Memory B cell (primary cell): ENCODE results near the gene CRKL.
A peak's percentile ranks its signal among the peaks of the same experiment; 100 is the strongest.

Experiments used
- ATAC-seq: fragments of 150-1000 bp; cut with Tn5 transposase; 2 replicates; pipeline ENCODE4 v1.10.0; 2021; ENCODE audit warnings: low read depth, mild to moderate bottlenecking, moderate library complexity
- DNase-seq, 2 donors: peaks; one replicate each; pipeline ENCODE4 v3.0.0; 2022; ENCODE audit warnings: low spot score in 2 of 2
- H3K27ac Mint-ChIP-seq: one replicate; pipeline ENCODE4 v1.8.0; 2022; ENCODE audit warnings: mild to moderate bottlenecking, moderate library complexity, mixed read lengths
- H3K27me3 Mint-ChIP-seq: one replicate; pipeline ENCODE4 v1.8.0; 2022; ENCODE audit warnings: mixed read lengths
- H3K36me3 Mint-ChIP-seq: one replicate; pipeline ENCODE4 v1.8.0; 2022; ENCODE audit warnings: mild to moderate bottlenecking, mixed read lengths
- H3K4me1 Mint-ChIP-seq: one replicate; pipeline ENCODE4 v1.8.0; 2022; ENCODE audit warnings: mixed read lengths
- H3K4me3 Mint-ChIP-seq: one replicate; pipeline ENCODE4 v1.8.0; 2022; ENCODE audit warnings: mild to moderate bottlenecking, moderate library complexity, mixed read lengths
- H3K9me3 Mint-ChIP-seq: one replicate; pipeline ENCODE4 v1.8.0; 2022; ENCODE audit warnings: mixed read lengths

The CRKL gene

DNA sequence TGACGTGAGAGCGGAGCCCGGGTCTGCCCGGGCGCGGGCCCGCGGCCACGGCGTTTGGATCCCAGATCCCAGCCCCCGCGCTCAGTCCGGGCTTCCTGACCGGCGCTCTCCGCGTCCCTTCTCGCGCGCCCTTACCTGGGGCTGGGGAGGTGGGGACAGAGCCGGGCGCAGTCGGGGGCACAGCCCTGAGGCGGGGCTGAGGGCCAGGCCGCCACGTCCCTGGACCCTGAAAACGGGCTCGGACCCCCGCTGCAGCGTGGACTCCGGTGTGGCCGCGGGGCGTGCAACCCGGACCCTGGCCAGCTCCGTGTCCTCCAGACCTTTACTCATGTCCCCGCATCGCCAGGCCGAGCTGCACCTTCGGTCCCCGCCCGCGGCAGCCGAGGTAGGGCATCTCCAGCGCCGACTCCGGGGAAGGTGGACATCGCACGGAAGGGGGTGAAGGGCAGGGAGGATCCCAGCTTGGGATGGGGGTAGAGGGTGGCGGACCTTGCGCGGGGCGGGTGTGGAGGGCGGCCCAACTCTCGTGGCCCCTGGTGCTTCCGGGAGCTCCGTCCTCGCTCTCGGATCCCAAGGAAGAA lies 40.0 kb downstream of the CRKL start:
- peak overlapping the region; percentile 81 for H3K4me3 Mint-ChIP-seq
- no peak overlapping the region for H3K27ac Mint-ChIP-seq
- DNase-seq (no peak), ATAC-seq (peak; percentile 15)
- no peaks in the 10 kb centered on the region for H3K9me3 Mint-ChIP-seq
- peaks cover 7% of the 10 kb centered on the region for H3K27me3 Mint-ChIP-seq
- H3K4me1 Mint-ChIP-seq: peaks cover 13% of the 10 kb centered on the region
- H3K36me3 Mint-ChIP-seq: peaks cover 4% of the 10 kb centered on the region

GRCh38 chr22:20957683-20958431 lies 40.6 kb downstream of the CRKL start:
- no peaks in the 10 kb centered on the region for H3K9me3 Mint-ChIP-seq
- ATAC-seq (peak; percentile 53), DNase-seq (no peak)
- H3K4me3 Mint-ChIP-seq: peak overlapping the region; percentile 81
- no peak overlapping the region for H3K27ac Mint-ChIP-seq
- H3K4me1 Mint-ChIP-seq: peaks cover 13% of the 10 kb centered on the region
- peaks cover 7% of the 10 kb centered on the region for H3K27me3 Mint-ChIP-seq
- no peaks in the 10 kb centered on the region for H3K36me3 Mint-ChIP-seq

DNA sequence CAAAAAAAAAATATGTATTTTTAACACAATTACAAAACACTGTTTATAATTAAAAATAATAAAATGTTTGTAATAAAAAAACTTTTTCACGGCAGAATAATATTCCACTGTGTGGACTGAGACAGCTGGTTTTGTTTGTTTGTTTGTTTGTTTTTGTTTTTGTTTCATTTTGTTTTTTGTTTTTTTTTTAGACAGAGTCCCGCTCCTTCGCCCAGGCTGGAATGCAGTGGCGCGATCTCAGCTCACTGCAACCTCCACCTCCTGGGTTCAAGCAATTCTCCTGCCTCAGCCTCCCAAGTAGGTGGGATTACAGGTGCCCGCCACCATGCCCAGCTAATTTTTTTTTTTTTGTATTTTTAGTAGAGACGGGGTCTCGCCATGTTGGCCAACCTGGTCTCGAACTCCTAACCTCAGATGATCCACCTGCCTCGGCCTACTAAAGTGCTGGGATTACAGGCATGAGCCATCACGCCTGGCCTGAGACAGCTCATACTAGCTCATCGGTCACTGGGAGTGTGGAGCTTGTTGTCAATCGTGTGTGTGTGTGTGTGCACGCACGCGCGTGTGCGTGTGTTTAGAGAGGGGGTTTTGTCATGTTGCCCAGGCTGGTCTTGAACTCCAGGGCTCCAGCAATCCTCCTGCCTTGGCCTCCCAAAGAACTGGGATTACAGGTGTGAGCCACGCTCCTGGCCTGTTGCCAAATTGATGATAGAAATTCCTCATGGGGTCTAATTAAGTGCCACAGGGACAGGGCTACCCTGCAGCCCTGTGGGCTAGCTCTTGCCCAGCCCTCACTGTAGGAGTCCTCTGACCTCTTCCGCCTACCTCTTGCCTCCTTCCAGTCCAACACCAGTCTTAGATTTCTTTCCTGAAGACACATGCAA lies 42.6 kb downstream of the CRKL start:
- DNase-seq (no peak), ATAC-seq (no peak)
- Mint-ChIP-seq H3K36me3 (no peaks in the 10 kb centered on the region), H3K27ac (no peak overlapping the region), H3K27me3 (peaks cover 7% of the 10 kb centered on the region), H3K4me1 (peaks cover 22% of the 10 kb centered on the region), H3K9me3 (no peaks in the 10 kb centered on the region), H3K4me3 (no peak overlapping the region)

DNA sequence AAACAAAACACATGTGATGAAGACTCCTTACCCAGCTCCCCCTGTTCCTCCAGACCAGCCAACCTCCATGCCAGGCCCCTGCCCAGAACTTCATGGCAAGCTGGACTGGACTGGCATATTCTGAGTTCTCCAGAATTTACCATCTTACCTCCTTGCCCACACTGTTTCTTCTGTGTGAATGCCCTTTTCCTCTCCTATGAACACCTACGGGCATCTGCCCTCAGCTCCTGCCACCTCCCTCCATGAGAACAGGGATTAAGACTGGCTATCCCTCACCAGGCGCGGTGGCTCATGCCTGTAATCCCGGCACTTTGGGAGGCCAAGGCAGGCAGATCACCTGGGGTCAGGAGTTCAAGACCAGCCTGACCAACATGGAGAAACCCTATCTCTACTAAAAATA lies 43.4 kb downstream of the CRKL start:
- peaks cover 7% of the 10 kb centered on the region for H3K27me3 Mint-ChIP-seq
- H3K4me3 Mint-ChIP-seq: no peak overlapping the region
- no peaks in the 10 kb centered on the region for H3K36me3 Mint-ChIP-seq
- no peaks in the 10 kb centered on the region for H3K9me3 Mint-ChIP-seq
- H3K4me1 Mint-ChIP-seq: peaks cover 25% of the 10 kb centered on the region
- no peak overlapping the region for H3K27ac Mint-ChIP-seq
- no peak for DNase-seq
- no peak for ATAC-seq

GRCh38 chr22:20962491-20962945 lies 45.3 kb downstream of the CRKL start:
- H3K27ac Mint-ChIP-seq: no peak overlapping the region
- H3K9me3 Mint-ChIP-seq: no peaks in the 10 kb centered on the region
- peaks cover 7% of the 10 kb centered on the region for H3K27me3 Mint-ChIP-seq
- DNase-seq (no peak), ATAC-seq (no peak)
- H3K4me3 Mint-ChIP-seq: no peak overlapping the region
- H3K36me3 Mint-ChIP-seq: no peaks in the 10 kb centered on the region
- peaks cover 27% of the 10 kb centered on the region for H3K4me1 Mint-ChIP-seq

GRCh38 chr22:20963201-20964052 lies 46.2 kb downstream of the CRKL start:
- Mint-ChIP-seq H3K4me3 (peak overlapping the region; percentile 43), H3K27ac (no peak overlapping the region), H3K9me3 (no peaks in the 10 kb centered on the region), H3K4me1 (peaks cover 28% of the 10 kb centered on the region), H3K36me3 (no peaks in the 10 kb centered on the region), H3K27me3 (peaks cover 3% of the 10 kb centered on the region)
- ATAC-seq (no peak), DNase-seq (no peak)

DNA sequence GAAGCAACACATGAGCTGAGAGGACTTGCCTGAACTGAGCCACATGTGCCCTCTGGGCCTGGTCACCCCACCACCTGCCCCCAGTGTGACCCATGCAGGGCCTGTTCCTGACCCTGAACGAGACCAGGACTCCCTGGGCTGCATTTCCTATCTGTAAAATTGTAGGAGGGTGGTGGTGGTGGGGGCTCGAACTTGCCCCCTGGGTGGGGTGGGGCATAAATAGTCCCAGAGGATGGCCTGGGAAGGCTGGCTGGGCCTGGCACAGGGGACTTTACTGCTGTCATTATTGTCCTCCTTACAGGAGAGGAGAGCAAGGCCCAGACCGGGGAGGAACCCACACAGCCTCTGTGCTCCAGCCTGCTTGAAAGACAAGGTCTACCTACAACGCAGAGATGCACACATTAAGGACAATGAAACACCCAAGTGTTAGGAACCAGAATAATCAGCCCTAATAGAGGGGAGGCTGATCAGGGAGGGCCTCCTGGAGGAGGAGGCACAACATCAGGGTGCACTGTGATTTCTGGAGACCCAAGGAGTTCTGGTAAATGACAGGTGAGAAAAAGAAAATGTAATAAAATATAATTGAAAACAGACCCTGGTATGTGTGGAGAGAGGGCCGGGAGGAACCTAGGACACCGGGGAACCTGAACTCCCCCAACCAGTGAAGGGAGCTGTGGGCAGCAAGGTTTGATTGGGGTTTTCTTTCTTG lies 47.0 kb downstream of the CRKL start:
- Mint-ChIP-seq H3K4me3 (peak overlapping the region; percentile 86), H3K27ac (no peak overlapping the region), H3K27me3 (peaks cover 3% of the 10 kb centered on the region)

GRCh38 chr22:20964799-20965103 lies 47.5 kb downstream of the CRKL start:
- DNase-seq: no peak
- H3K4me1 Mint-ChIP-seq: peaks cover 34% of the 10 kb centered on the region
- H3K4me3 Mint-ChIP-seq: peak overlapping the region; percentile 86
- peaks cover 3% of the 10 kb centered on the region for H3K27me3 Mint-ChIP-seq
- H3K27ac Mint-ChIP-seq: no peak overlapping the region
- no peak for ATAC-seq
- H3K9me3 Mint-ChIP-seq: no peaks in the 10 kb centered on the region
- no peaks in the 10 kb centered on the region for H3K36me3 Mint-ChIP-seq

More for the DNA sequence above, 47.0 kb downstream of the CRKL start:
- Mint-ChIP-seq H3K36me3 (no peaks in the 10 kb centered on the region), H3K9me3 (no peaks in the 10 kb centered on the region), H3K4me1 (peaks cover 34% of the 10 kb centered on the region)
- DNase-seq (no peak), ATAC-seq (no peak)

DNA sequence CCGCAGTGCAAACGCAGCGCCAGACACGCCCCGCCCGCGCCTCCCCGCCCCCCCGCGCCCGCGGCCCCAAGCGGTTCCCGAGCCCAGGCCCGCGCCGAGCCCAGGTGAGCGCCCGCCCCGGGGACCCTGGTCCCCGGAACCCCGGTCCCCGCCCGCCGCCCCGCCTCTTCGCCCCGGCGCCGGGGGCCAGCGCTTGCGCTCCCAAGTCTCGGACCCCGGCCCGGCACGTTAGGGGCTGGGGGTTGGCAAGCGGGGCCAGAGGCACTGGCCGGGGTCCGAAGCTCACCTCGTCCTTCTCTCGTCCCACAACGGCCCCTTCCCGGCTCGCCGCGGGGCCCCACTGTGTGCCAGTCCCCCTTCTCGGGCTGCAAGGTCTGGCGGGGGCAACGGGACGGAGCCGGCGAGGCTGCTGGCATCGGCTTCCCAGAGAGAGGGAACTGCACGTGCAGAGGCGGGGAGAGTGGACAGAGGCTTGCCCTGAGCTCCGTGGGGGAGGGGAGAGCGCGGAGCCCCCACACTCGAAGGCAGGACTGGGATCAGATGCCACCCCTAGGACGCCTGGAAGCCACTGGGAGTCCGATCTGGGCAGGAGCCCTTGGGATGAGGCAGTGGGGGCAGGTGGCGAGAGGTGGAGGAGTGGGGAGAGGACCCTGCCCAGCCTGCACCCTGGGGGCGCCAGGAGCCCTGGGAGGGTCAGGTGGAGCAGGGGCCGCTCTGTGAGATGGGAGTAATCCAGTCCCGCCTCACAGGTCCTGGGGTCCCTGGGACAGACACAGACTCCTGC lies 48.1 kb downstream of the CRKL start:
- peak overlapping the region; percentile 65 for H3K27ac Mint-ChIP-seq
- peak overlapping the region; percentile 70 for H3K4me3 Mint-ChIP-seq
- peaks cover 34% of the 10 kb centered on the region for H3K4me1 Mint-ChIP-seq

DNA sequence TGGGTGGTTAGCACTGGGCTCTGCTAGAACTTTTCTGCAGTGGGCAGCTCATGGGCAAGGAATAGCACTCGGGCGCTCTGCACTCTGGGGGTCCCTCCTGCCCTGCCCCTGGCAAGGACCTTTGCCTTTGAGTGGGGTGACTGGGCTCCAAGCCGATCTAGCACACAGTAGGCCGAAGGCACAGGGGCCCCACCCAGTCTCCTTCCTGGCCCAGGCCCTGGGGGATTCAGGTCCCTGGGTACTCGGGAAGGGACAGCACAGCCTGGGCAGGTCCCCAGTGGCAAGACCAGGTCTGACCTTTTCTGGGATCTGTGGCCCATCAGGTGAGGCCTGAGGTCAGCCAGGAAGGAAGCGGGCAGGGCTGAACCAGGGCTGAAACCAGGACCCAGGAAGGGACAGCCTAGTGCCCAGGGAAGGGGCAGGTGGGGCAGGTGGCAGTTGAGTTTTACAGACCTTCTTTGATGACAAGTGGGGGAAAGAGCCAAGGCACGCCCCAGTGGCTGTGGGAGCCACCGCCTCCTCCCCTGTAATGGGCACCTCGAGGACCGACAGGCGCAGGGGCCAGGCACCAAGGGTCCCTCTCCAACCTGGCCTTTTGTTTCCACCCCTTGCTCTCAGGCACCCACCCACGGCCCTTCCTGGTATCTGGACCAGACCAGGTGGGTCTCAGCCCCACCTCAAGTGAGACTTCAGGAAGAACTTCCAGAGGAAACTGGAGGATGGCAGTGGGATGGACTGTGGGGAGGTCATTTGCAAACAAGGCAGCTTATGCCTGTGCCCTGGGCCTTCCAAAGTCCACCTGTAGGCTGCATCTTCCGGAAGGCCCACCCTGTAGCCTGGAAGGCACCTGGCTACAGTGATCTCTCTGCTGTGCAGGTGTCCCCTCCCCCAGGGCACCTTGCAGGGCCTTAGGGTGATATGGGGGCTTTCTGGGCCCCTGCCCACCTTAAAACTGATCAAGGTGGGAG lies 49.0 kb downstream of the CRKL start:
- DNase-seq: no peak
- Mint-ChIP-seq H3K9me3 (no peaks in the 10 kb centered on the region), H3K4me3 (peak overlapping the region; percentile 70), H3K27ac (no peak overlapping the region), H3K27me3 (no peaks in the 10 kb centered on the region), H3K4me1 (peaks cover 34% of the 10 kb centered on the region), H3K36me3 (no peaks in the 10 kb centered on the region)
- ATAC-seq: no peak

More for the DNA sequence above, 48.1 kb downstream of the CRKL start:
- Mint-ChIP-seq H3K36me3 (no peaks in the 10 kb centered on the region), H3K9me3 (no peaks in the 10 kb centered on the region), H3K27me3 (peaks cover 3% of the 10 kb centered on the region)
- DNase-seq: no peak
- peak; percentile 36 for ATAC-seq

GRCh38 chr22:20966883-20967696 lies 49.9 kb downstream of the CRKL start, which contains the start of gene AIFM3:
TSS of gene AIFM3 (plus strand) at chr22:20967255. CDS start at chr22:20967945, 690 bp downstream.
- H3K4me3 Mint-ChIP-seq: no peak within 1 kb of the TSS
- no peaks in the 10 kb centered on the region for H3K9me3 Mint-ChIP-seq
- DNase-seq (no peak), ATAC-seq (no peak)
- H3K4me1 Mint-ChIP-seq: peaks cover 35% of the 10 kb centered on the region
- no peak within 1 kb of the TSS for H3K27ac Mint-ChIP-seq
- no peaks in the 10 kb centered on the region for H3K27me3 Mint-ChIP-seq
- H3K36me3 Mint-ChIP-seq: no peaks in the 10 kb centered on the region
